Omental fat pad (tissue), 4 donors: ENCODE data around the gene CMTM6. TPM values are rescaled to one million over a fixed set of nuclear protein-coding genes. Genes with fewer than 3 reads are reported as not detected.

ENCODE experiments used
- ATAC-seq: fragments of 150-250 bp; one replicate; pipeline ENCODE4 v1.9.1; 2016; ENCODE audit warnings: mild to moderate bottlenecking, moderate library complexity; ENCODE audit not compliant: low FRiP score
- DNase-seq: peaks from one replicate; pipeline ENCODE4 v3.0.0-alpha.2; 2019; ENCODE audit warnings: low spot score
- total RNA-seq, 4 donors: library from RNA; depleted of rRNA; stranded (reverse); fragments of >200 nt; gene quantifications; one replicate each; pipeline ENCODE4 v1.1.0, GENCODE V29; 2016
- TF ChIP-seq, protein P1 (sequence below), 3 donors: fragments of 450-650 bp; IDR thresholded peaks; one replicate each; pipeline ENCODE4 v1.5.1; 2016 to 2017; ENCODE audit warnings: antibody characterized with exemption in 3 of 3, mild to moderate bottlenecking in 3 of 3, moderate library complexity in 2 of 3

The CMTM6 gene
- total RNA-seq, 4 donors from 2014 or later, result 49.2 to 73.3 (median 61.4) TPM

GRCh38 chr3:32450992-32451659, 51.5 kb downstream of the CMTM6 start:
- TF ChIP-seq, protein P1, sequence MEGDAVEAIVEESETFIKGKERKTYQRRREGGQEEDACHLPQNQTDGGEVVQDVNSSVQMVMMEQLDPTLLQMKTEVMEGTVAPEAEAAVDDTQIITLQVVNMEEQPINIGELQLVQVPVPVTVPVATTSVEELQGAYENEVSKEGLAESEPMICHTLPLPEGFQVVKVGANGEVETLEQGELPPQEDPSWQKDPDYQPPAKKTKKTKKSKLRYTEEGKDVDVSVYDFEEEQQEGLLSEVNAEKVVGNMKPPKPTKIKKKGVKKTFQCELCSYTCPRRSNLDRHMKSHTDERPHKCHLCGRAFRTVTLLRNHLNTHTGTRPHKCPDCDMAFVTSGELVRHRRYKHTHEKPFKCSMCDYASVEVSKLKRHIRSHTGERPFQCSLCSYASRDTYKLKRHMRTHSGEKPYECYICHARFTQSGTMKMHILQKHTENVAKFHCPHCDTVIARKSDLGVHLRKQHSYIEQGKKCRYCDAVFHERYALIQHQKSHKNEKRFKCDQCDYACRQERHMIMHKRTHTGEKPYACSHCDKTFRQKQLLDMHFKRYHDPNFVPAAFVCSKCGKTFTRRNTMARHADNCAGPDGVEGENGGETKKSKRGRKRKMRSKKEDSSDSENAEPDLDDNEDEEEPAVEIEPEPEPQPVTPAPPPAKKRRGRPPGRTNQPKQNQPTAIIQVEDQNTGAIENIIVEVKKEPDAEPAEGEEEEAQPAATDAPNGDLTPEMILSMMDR (IDR thresholded peaks at IDR 0.05), result no peak
- ATAC-seq (no peak), DNase-seq (no peak)

DNA sequence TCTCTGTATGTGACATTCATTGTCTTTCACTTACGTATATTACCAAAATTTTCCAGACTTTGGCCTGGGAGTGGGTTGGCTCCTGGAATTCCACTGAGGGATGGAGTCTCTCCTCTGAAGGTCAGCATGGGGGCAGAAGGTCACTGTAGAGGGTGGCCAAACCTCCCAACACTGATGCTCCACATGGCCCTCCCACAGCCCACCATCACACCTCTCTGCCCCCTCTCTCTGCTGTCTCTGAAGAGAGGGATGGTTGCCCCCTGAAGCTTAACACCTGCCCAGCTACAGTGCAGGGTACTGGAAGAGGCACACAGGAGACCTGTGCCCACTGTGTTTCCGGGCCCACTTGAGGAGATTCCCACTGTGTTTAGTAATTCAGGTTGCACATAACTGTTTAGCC, 52.2 kb downstream of the CMTM6 start:
- no peak for DNase-seq
- no peak for ATAC-seq
- TF ChIP-seq, protein P1 (IDR thresholded peaks at IDR 0.05), result no peak

- ATAC-seq (no peak), DNase-seq (no peak)
- TF ChIP-seq, protein P1 (IDR thresholded peaks at IDR 0.05), result no peak
Observed at GRCh38 chr3:32449691-32450090, 53.0 kb downstream of the CMTM6 start.

GRCh38 chr3:32448686-32449474, 53.8 kb downstream of the CMTM6 start:
- TF ChIP-seq, protein P1 (IDR thresholded peaks at IDR 0.05), result no peak
- DNase-seq (no peak), ATAC-seq (no peak)

- TF ChIP-seq, protein P1 (IDR thresholded peaks at IDR 0.05), result no peak
- DNase-seq (no peak), ATAC-seq (no peak)
Observed at GRCh38 chr3:32447865-32448400, 54.7 kb downstream of the CMTM6 start.

GRCh38 chr3:32443478-32443877, 59.2 kb downstream of the CMTM6 start:
- TF ChIP-seq, protein P1 (IDR thresholded peaks at IDR 0.05), result no peak
- DNase-seq, result no peak
- ATAC-seq, result no peak
